Keratinocyte (primary cell): Measurements from ENCODE around the gene SPTAN1. TPM values are rescaled to one million over a fixed set of nuclear protein-coding genes. Genes with fewer than 3 reads are reported as not detected.

Source experiments
- DNase-seq: peaks from one replicate; pipeline ENCODE4 v3.0.0-alpha.2; 2011; ENCODE audit warnings: low read depth, missing footprints, low spot score
- FAIRE-seq: peaks from 2 replicates; lab custom pipeline; 2011; peaks lifted over from hg19 to GRCh38; lab: Jason Lieb, UNC
- H2AFZ ChIP-seq: 2 replicates; pipeline ENCODE4 v1.6.0; 2012; ENCODE audit warnings: low read length, control low read depth, inconsistent platforms; ENCODE audit not compliant: control insufficient read depth
- H3K27ac ChIP-seq: 2 replicates; pipeline ENCODE4 v1.5.1; 2011; ENCODE audit warnings: low read length; ENCODE audit not compliant: control insufficient read depth, insufficient read depth
- H3K27me3 ChIP-seq: 3 replicates; pipeline ENCODE4 v1.6.0; 2011; ENCODE audit warnings: low read length; ENCODE audit not compliant: control insufficient read depth, insufficient read depth; ENCODE audit errors: extremely low read depth
- H3K36me3 ChIP-seq, 2 experiments: 2 replicates in 1 of 2; 3 replicates in 1 of 2; pipeline ENCODE4 v1.5.1; 2011; ENCODE audit warnings: low read length in 2 of 2, mild to moderate bottlenecking in 1 of 2; ENCODE audit not compliant: control insufficient read depth in 2 of 2, insufficient read depth in 2 of 2; ENCODE audit errors: extremely low read depth in 1 of 2
- H3K4me1 ChIP-seq: 3 replicates; pipeline ENCODE4 v1.5.1; 2011; ENCODE audit warnings: low read length; ENCODE audit not compliant: control insufficient read depth, insufficient read depth; ENCODE audit errors: extremely low read depth
- H3K4me2 ChIP-seq: 3 replicates; pipeline ENCODE4 v1.6.0; 2011; ENCODE audit warnings: low read depth, low read length; ENCODE audit not compliant: control insufficient read depth, insufficient read depth; ENCODE audit errors: extremely low read depth
- H3K4me3 ChIP-seq, 3 experiments: fragments of 200-600 bp in 1 of 3; sonication (generic) in 1 of 3; 2 replicates in 2 of 3; 3 replicates in 1 of 3; pipeline ENCODE4 v1.5.1; 2011 to 2016; ENCODE audit warnings: low read length in 3 of 3, mild to moderate bottlenecking in 3 of 3, control low read depth in 2 of 3, inconsistent platforms in 1 of 3, low read depth in 1 of 3, mixed read lengths in 1 of 3, mixed run types in 1 of 3, moderate library complexity in 1 of 3; ENCODE audit not compliant: control insufficient read depth in 2 of 3, insufficient read depth in 2 of 3; ENCODE audit errors: extremely low read depth in 1 of 3
- H3K79me2 ChIP-seq: 2 replicates; pipeline ENCODE4 v1.6.0; 2012; ENCODE audit warnings: low read length; ENCODE audit not compliant: control insufficient read depth, insufficient read depth
- H3K9ac ChIP-seq: 3 replicates; pipeline ENCODE4 v1.6.0; 2011; ENCODE audit warnings: low read length; ENCODE audit not compliant: control insufficient read depth, insufficient read depth; ENCODE audit errors: extremely low read depth
- H3K9me1 ChIP-seq: 3 replicates; pipeline ENCODE4 v1.6.0; 2011; ENCODE audit warnings: low read length; ENCODE audit not compliant: control insufficient read depth, insufficient read depth; ENCODE audit errors: extremely low read depth
- H3K9me3 ChIP-seq: 2 replicates; pipeline ENCODE4 v1.5.1; 2012; ENCODE audit warnings: low read depth, low read length; ENCODE audit not compliant: control insufficient read depth
- H4K20me1 ChIP-seq: 3 replicates; pipeline ENCODE4 v1.6.0; 2011; ENCODE audit warnings: low read length; ENCODE audit not compliant: control insufficient read depth, insufficient read depth; ENCODE audit errors: extremely low read depth
- EZH2 ChIP-seq: IDR thresholded peaks from one replicate; pipeline ENCODE4 v1.6.1; 2012; ENCODE audit warnings: inconsistent platforms, mild to moderate bottlenecking, low read length, moderate library complexity
- dilution Hi-C: fragments of 300-500 bp; cut with MboI; formaldehyde crosslinking; loops from one replicate; pipeline ENCODE4 v1.7.0; 2020; ENCODE audit warnings: low sequenced_read_pairs; ENCODE audit not compliant: extremely low pct_ligation_motif_present
- polyA plus RNA-seq, 5 experiments: library from polyadenylated mRNA; depleted of rRNA in 3 of 5; stranded (reverse) in 3 of 5; stranded (forward) in 1 of 5; unstranded in 1 of 5; fragments of >200 nt; gene quantifications; 1 replicate in 1 of 5; 2 replicates in 3 of 5; 3 replicates in 1 of 5; pipeline versions ENCODE4 v1.2.1 to v1.2.3, GENCODE V29; 2011 to 2012; ENCODE audit warnings: missing spikeins in 2 of 5, low read depth in 1 of 5, low replicate concordance in 1 of 5
- TF ChIP-seq, protein P1 (sequence below), 3 experiments: IDR thresholded peaks in 1 of 3; conservative IDR thresholded peaks in 1 of 3; optimal IDR thresholded peaks in 1 of 3; 2 replicates in 2 of 3; 3 replicates in 1 of 3; pipeline versions ENCODE3 to v1.5.1; 2011; ENCODE audit warnings: low read length in 3 of 3, mild to moderate bottlenecking in 3 of 3, moderate library complexity in 2 of 3, control low read depth in 1 of 3, inconsistent platforms in 1 of 3; ENCODE audit not compliant: insufficient read depth in 2 of 3; ENCODE audit errors: extremely low read depth in 1 of 3

The SPTAN1 gene
- polyA plus RNA-seq, 1 donor (not counting 4 experiments of a cell fraction or from before 2014, with no cell fraction given): 98.7 TPM

- no peaks in the 10 kb centered on the region for H3K36me3 ChIP-seq
- H3K79me2 ChIP-seq: no peaks in the 10 kb centered on the region
- H3K9me1 ChIP-seq: no peaks in the 10 kb centered on the region
- no peak overlapping the region for H3K9ac ChIP-seq
- H3K9me3 ChIP-seq: no peaks in the 10 kb centered on the region
- no peak for DNase-seq
- no peak overlapping the region for H2AFZ ChIP-seq
- no peak overlapping the region for H3K4me2 ChIP-seq
- H3K4me3 ChIP-seq: no peak overlapping the region
- no peaks in the 10 kb centered on the region for H3K4me1 ChIP-seq
- dilution Hi-C loops: no loop called here
- FAIRE-seq: no peak
- no peaks in the 10 kb centered on the region for H3K27me3 ChIP-seq
- TF ChIP-seq, protein P1, sequence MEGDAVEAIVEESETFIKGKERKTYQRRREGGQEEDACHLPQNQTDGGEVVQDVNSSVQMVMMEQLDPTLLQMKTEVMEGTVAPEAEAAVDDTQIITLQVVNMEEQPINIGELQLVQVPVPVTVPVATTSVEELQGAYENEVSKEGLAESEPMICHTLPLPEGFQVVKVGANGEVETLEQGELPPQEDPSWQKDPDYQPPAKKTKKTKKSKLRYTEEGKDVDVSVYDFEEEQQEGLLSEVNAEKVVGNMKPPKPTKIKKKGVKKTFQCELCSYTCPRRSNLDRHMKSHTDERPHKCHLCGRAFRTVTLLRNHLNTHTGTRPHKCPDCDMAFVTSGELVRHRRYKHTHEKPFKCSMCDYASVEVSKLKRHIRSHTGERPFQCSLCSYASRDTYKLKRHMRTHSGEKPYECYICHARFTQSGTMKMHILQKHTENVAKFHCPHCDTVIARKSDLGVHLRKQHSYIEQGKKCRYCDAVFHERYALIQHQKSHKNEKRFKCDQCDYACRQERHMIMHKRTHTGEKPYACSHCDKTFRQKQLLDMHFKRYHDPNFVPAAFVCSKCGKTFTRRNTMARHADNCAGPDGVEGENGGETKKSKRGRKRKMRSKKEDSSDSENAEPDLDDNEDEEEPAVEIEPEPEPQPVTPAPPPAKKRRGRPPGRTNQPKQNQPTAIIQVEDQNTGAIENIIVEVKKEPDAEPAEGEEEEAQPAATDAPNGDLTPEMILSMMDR (optimal IDR thresholded peaks at IDR 0.05 in 1 of 3, IDR thresholded peaks at IDR 0.05 in 1 of 3, conservative IDR thresholded peaks at IDR 0.05 in 1 of 3; ENCODE audit: extremely low read depth in 1 of 3, insufficient read depth in 2 of 3, low read length in 3 of 3): no peak
- TF ChIP-seq EZH2: no peak
- no peak overlapping the region for H3K27ac ChIP-seq
- no peaks in the 10 kb centered on the region for H4K20me1 ChIP-seq
These were observed 102.1 kb downstream of the SPTAN1 start for GRCh38 chr9:128654481-128654880.

DNA sequence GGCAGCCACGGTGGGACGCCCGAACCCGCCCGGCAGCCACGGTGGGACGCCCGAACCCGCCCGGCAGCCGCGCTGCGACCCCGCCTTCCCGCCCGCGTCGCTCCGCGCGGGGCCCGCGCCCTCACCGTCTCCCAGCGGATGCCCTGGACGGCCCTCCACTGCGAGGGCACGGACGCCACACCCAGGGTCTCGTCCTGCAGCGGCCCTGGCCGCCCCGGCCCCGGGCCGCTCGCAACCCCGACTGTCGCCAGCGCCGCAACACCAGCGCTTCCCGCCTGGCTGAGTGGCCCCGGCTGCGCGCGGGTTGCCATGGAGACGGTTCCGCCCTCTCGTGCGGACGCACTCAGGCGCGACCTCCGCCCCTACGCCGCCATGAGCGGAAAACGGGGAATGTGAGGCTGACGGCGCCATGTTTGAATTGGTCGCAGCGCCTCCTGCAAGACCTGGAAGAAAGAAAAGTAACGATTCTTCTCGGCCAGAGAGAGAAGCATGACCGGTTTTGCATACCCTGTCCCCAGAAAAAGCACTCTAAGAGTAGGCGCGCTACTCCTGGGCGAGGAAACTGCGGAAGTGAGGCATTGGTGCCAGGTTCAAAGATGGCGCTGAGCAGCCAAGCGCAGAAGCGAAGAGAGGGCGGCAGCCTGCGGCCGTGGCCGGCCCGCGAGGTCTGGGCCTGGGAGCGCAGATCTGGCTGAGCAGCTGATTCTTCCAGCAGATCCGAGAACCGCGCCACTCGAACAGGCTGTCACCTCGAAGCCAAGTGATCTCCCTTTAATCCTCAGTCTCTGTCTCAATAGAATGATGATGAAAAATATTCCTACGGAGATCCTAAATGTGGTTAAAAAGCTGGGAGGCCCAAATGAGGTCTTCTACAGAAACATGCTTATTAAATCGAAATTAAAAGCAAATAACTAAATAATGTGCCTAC is 104.3 kb downstream of the SPTAN1 start, which contains the start of gene DYNC2I2:
Gene DYNC2I2 (minus strand): TSS at position 432 of the 928 bp plus-strand sequence. CDS start 121 bp downstream, at position 311.
- H3K4me1 ChIP-seq: no peaks in the 10 kb centered on the region
- no peaks in the 10 kb centered on the region for H3K27me3 ChIP-seq
- no peaks in the 10 kb centered on the region for H3K36me3 ChIP-seq
- H4K20me1 ChIP-seq: no peaks in the 10 kb centered on the region
- dilution Hi-C loops: no loop called here
- H3K27ac ChIP-seq: peak within 1 kb of the TSS; percentile 98
- H3K4me2 ChIP-seq: peak within 1 kb of the TSS; percentile 94
- H2AFZ ChIP-seq: peak within 1 kb of the TSS; percentile 98
- TF ChIP-seq, protein P1 (optimal IDR thresholded peaks at IDR 0.05 in 1 of 3, IDR thresholded peaks at IDR 0.05 in 1 of 3, conservative IDR thresholded peaks at IDR 0.05 in 1 of 3; ENCODE audit: extremely low read depth in 1 of 3, insufficient read depth in 2 of 3, low read length in 3 of 3): no peak
- no peak for TF ChIP-seq EZH2
- FAIRE-seq (no peak), DNase-seq (peak; percentile 46)
- H3K9me1 ChIP-seq: no peaks in the 10 kb centered on the region
- no peaks in the 10 kb centered on the region for H3K79me2 ChIP-seq
- no peaks in the 10 kb centered on the region for H3K9me3 ChIP-seq
- H3K9ac ChIP-seq: peak within 1 kb of the TSS; percentile 98
- H3K4me3 ChIP-seq: peak within 1 kb of the TSS; percentile 45 to 83 (median 76)
